ENCODE results near the gene SLCO3A1. TPM values are rescaled to one million over a fixed set of nuclear protein-coding genes. Genes with fewer than 3 reads are reported as not detected.

The SLCO3A1 gene
- total and polyA plus RNA-seq, 4 donors, result 1.6 to 3.6 (median 2.4) TPM

DNA sequence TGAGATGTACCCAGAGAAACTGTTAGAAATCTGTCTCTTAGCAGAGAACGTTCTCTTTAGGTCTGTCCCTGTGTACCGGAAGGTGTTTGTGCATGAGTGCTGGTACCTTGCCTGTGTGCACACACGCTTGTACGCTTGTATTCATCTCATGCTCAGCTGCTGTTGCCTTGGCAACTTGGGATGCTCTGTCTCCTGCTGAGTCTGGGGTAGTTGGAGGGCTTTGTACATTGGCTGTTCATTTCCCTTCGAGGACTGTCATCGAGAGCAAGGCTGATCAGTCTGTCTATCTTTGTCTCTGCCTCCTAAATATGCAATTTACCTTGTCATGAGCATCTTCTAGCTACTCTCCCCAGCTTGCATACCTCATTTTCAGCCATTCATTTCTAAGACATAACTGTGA lies 147.2 kb downstream of the SLCO3A1 start (continued):
- TF ChIP-seq, protein P1, sequence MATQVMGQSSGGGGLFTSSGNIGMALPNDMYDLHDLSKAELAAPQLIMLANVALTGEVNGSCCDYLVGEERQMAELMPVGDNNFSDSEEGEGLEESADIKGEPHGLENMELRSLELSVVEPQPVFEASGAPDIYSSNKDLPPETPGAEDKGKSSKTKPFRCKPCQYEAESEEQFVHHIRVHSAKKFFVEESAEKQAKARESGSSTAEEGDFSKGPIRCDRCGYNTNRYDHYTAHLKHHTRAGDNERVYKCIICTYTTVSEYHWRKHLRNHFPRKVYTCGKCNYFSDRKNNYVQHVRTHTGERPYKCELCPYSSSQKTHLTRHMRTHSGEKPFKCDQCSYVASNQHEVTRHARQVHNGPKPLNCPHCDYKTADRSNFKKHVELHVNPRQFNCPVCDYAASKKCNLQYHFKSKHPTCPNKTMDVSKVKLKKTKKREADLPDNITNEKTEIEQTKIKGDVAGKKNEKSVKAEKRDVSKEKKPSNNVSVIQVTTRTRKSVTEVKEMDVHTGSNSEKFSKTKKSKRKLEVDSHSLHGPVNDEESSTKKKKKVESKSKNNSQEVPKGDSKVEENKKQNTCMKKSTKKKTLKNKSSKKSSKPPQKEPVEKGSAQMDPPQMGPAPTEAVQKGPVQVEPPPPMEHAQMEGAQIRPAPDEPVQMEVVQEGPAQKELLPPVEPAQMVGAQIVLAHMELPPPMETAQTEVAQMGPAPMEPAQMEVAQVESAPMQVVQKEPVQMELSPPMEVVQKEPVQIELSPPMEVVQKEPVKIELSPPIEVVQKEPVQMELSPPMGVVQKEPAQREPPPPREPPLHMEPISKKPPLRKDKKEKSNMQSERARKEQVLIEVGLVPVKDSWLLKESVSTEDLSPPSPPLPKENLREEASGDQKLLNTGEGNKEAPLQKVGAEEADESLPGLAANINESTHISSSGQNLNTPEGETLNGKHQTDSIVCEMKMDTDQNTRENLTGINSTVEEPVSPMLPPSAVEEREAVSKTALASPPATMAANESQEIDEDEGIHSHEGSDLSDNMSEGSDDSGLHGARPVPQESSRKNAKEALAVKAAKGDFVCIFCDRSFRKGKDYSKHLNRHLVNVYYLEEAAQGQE (IDR thresholded peaks at IDR 0.05), result no peak
- TF ChIP-seq GABPA (IDR thresholded peaks at IDR 0.05 in 1 of 2, conservative IDR thresholded peaks at IDR 0.05 in 1 of 2), result no peak

DNA sequence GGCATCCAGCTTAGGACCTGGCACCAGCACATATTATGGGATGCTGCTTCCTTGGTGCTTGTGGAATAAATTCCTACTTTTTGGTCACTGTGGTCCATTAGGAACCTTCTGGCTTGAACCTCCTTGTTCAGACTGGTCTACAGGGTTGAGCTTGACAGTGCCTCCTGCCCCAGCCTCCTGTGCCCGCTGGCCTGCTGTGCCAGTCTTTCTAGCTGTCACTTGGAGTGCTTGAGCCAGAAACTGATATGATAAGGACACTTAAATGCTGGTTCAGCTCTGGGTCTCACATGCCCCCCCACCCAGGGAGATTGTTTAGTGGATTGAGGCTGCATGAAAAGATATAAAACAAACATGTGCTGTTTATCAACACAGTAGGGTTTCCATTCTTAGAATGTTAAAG lies 147.8 kb downstream of the SLCO3A1 start:
- no peak for DNase-seq (ENCODE audit: low spot score)
- TF ChIP-seq JUND (IDR thresholded peaks at IDR 0.05), result no peak
- TF ChIP-seq TAF1 (conservative IDR thresholded peaks at IDR 0.05), result no peak
- no peak for TF ChIP-seq YY1 (IDR thresholded peaks at IDR 0.05)
- no peak for TF ChIP-seq SP1 (IDR thresholded peaks at IDR 0.05)
- no peak for TF ChIP-seq RXRA (IDR thresholded peaks at IDR 0.05)
- TF ChIP-seq, protein P2, sequence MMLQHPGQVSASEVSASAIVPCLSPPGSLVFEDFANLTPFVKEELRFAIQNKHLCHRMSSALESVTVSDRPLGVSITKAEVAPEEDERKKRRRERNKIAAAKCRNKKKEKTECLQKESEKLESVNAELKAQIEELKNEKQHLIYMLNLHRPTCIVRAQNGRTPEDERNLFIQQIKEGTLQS (IDR thresholded peaks at IDR 0.05), result no peak
- no peak for TF ChIP-seq RAD21 (IDR thresholded peaks at IDR 0.05)
- no peak for TF ChIP-seq HNF4G (IDR thresholded peaks at IDR 0.05)
- TF ChIP-seq, protein P1 (IDR thresholded peaks at IDR 0.05), result no peak
- no peak for TF ChIP-seq FOXA2 (IDR thresholded peaks at IDR 0.05)
- TF ChIP-seq, protein P3, sequence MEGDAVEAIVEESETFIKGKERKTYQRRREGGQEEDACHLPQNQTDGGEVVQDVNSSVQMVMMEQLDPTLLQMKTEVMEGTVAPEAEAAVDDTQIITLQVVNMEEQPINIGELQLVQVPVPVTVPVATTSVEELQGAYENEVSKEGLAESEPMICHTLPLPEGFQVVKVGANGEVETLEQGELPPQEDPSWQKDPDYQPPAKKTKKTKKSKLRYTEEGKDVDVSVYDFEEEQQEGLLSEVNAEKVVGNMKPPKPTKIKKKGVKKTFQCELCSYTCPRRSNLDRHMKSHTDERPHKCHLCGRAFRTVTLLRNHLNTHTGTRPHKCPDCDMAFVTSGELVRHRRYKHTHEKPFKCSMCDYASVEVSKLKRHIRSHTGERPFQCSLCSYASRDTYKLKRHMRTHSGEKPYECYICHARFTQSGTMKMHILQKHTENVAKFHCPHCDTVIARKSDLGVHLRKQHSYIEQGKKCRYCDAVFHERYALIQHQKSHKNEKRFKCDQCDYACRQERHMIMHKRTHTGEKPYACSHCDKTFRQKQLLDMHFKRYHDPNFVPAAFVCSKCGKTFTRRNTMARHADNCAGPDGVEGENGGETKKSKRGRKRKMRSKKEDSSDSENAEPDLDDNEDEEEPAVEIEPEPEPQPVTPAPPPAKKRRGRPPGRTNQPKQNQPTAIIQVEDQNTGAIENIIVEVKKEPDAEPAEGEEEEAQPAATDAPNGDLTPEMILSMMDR (IDR thresholded peaks at IDR 0.05; ENCODE audit: low read depth, low read length, missing input control), result no peak
- TF ChIP-seq GABPA (IDR thresholded peaks at IDR 0.05 in 1 of 2, conservative IDR thresholded peaks at IDR 0.05 in 1 of 2), result no peak
- TF ChIP-seq, protein P4, sequence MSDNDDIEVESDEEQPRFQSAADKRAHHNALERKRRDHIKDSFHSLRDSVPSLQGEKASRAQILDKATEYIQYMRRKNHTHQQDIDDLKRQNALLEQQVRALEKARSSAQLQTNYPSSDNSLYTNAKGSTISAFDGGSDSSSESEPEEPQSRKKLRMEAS (IDR thresholded peaks at IDR 0.05), result no peak
- TF ChIP-seq FOXA1 (IDR thresholded peaks at IDR 0.05), result no peak
- no peak for TF ChIP-seq EGR1 (IDR thresholded peaks at IDR 0.05; ENCODE audit: low read depth in 2 of 2)
- TF ChIP-seq, protein P5, sequence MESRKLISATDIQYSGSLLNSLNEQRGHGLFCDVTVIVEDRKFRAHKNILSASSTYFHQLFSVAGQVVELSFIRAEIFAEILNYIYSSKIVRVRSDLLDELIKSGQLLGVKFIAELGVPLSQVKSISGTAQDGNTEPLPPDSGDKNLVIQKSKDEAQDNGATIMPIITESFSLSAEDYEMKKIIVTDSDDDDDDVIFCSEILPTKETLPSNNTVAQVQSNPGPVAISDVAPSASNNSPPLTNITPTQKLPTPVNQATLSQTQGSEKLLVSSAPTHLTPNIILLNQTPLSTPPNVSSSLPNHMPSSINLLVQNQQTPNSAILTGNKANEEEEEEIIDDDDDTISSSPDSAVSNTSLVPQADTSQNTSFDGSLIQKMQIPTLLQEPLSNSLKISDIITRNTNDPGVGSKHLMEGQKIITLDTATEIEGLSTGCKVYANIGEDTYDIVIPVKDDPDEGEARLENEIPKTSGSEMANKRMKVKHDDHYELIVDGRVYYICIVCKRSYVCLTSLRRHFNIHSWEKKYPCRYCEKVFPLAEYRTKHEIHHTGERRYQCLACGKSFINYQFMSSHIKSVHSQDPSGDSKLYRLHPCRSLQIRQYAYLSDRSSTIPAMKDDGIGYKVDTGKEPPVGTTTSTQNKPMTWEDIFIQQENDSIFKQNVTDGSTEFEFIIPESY (IDR thresholded peaks at IDR 0.05), result no peak

More for the DNA sequence above, 147.8 kb downstream of the SLCO3A1 start:
- no peak overlapping the region for H3K9ac ChIP-seq (ENCODE audit: low read depth in 1 of 2, low read length in 2 of 2)
- H3K4me3 ChIP-seq (ENCODE audit: low read depth in 1 of 3, low read length in 3 of 3), result no peak overlapping the region
- no peaks in the 10 kb centered on the region for H3K4me1 ChIP-seq (ENCODE audit: control insufficient read depth in 4 of 4, insufficient read depth in 4 of 4, low read length in 3 of 4)
- no peaks in the 10 kb centered on the region for H3K36me3 ChIP-seq (ENCODE audit: control insufficient read depth in 4 of 4, insufficient read depth in 3 of 4, low read depth in 1 of 4, low read length in 3 of 4)
- no peaks in the 10 kb centered on the region for H3K9me3 ChIP-seq (ENCODE audit: control insufficient read depth in 4 of 4, low read length in 3 of 4)
- 64% methylated on average over 1 of the region's 1 CpG for WGBS
- H3K27ac ChIP-seq (ENCODE audit: low read depth in 1 of 2, low read length in 2 of 2), result no peak overlapping the region
- H3K27me3 ChIP-seq (ENCODE audit: control insufficient read depth in 4 of 4, insufficient read depth in 4 of 4, low read length in 3 of 4), result peaks cover 0 to 2% (median 0%) of the 10 kb centered on the region in 4 donors
